GM15510 (cell line): ENCODE results near the gene FGF7.

Experiments
- POLR2A ChIP-seq: IDR thresholded peaks from 3 replicates; pipeline ENCODE4 v1.6.1; 2011; ENCODE audit warnings: borderline replicate concordance; ENCODE audit not compliant: insufficient read length; ENCODE audit errors: extremely low read depth

Gene FGF7

GRCh38 chr15:49430046-49430445 is 7.0 kb downstream of the FGF7 start:
- no peak for TF ChIP-seq POLR2A

GRCh38 chr15:49435174-49435573 is 12.1 kb downstream of the FGF7 start:
- no peak for TF ChIP-seq POLR2A

GRCh38 chr15:49436751-49437150 is 13.7 kb downstream of the FGF7 start:
- no peak for TF ChIP-seq POLR2A

GRCh38 chr15:49438962-49439631 is 16.1 kb downstream of the FGF7 start:
- no peak for TF ChIP-seq POLR2A

- no peak for TF ChIP-seq POLR2A
These were observed 16.8 kb downstream of the FGF7 start for GRCh38 chr15:49439678-49440395.

- TF ChIP-seq POLR2A: no peak
These were observed 18.3 kb downstream of the FGF7 start for GRCh38 chr15:49441356-49441755.

GRCh38 chr15:49441816-49442215 is 18.8 kb downstream of the FGF7 start:
- no peak for TF ChIP-seq POLR2A

- no peak for TF ChIP-seq POLR2A
These were observed 29.6 kb downstream of the FGF7 start for GRCh38 chr15:49452595-49452994.

- TF ChIP-seq POLR2A: no peak
These were observed 33.1 kb downstream of the FGF7 start for GRCh38 chr15:49456166-49456565.

GRCh38 chr15:49458145-49458544 is 35.1 kb downstream of the FGF7 start:
- no peak for TF ChIP-seq POLR2A

GRCh38 chr15:49460411-49460941 is 37.4 kb downstream of the FGF7 start:
- no peak for TF ChIP-seq POLR2A

GRCh38 chr15:49462232-49462844 is 39.3 kb downstream of the FGF7 start:
- no peak for TF ChIP-seq POLR2A

GRCh38 chr15:49464522-49464921 is 41.5 kb downstream of the FGF7 start:
- TF ChIP-seq POLR2A: no peak

- no peak for TF ChIP-seq POLR2A
These were observed 43.1 kb downstream of the FGF7 start for GRCh38 chr15:49466119-49466518.

- TF ChIP-seq POLR2A: no peak
These were observed 44.9 kb downstream of the FGF7 start for GRCh38 chr15:49467746-49468480.
